Measurements from ENCODE around the gene ABLIM2.

DNA sequence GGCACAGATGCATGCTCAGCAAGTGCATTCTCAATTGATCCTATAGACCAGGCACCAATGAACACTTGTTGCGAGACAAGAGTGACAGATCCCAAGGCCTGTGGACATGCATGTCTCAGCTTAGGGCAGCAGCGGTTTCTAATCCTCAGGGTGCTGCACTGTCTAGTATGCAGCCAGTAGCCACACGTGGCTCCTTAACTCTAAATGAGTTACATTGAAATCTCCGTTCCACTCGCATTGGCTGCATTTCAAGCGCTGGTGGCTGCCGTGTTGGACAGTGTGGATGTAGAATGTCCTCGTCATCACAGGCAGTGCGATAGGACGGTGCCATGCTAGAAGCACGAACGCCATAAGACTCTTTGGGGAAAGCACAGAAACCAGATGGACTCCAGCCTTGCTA is 194.9 kb downstream of the ABLIM2 start:
- no peak for TF ChIP-seq GABPA (IDR thresholded peaks at IDR 0.05; ENCODE audit: low read depth)
- TF ChIP-seq ZNF24 (IDR thresholded peaks at IDR 0.05), result no peak
- no peak for TF ChIP-seq SUZ12 (IDR thresholded peaks at IDR 0.05; ENCODE audit: unreplicated experiment)
- TF ChIP-seq, protein P1, sequence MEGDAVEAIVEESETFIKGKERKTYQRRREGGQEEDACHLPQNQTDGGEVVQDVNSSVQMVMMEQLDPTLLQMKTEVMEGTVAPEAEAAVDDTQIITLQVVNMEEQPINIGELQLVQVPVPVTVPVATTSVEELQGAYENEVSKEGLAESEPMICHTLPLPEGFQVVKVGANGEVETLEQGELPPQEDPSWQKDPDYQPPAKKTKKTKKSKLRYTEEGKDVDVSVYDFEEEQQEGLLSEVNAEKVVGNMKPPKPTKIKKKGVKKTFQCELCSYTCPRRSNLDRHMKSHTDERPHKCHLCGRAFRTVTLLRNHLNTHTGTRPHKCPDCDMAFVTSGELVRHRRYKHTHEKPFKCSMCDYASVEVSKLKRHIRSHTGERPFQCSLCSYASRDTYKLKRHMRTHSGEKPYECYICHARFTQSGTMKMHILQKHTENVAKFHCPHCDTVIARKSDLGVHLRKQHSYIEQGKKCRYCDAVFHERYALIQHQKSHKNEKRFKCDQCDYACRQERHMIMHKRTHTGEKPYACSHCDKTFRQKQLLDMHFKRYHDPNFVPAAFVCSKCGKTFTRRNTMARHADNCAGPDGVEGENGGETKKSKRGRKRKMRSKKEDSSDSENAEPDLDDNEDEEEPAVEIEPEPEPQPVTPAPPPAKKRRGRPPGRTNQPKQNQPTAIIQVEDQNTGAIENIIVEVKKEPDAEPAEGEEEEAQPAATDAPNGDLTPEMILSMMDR (IDR thresholded peaks at IDR 0.05 in 2 of 3, conservative IDR thresholded peaks at IDR 0.05 in 1 of 3; ENCODE audit: control insufficient read depth in 2 of 3, extremely low read depth in 1 of 3, insufficient read depth in 1 of 3, low read depth in 3 of 3, low read length in 3 of 3), result no peak
- TF ChIP-seq, protein P2, sequence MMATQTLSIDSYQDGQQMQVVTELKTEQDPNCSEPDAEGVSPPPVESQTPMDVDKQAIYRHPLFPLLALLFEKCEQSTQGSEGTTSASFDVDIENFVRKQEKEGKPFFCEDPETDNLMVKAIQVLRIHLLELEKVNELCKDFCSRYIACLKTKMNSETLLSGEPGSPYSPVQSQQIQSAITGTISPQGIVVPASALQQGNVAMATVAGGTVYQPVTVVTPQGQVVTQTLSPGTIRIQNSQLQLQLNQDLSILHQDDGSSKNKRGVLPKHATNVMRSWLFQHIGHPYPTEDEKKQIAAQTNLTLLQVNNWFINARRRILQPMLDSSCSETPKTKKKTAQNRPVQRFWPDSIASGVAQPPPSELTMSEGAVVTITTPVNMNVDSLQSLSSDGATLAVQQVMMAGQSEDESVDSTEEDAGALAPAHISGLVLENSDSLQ (IDR thresholded peaks at IDR 0.05), result no peak
